Renal cortical epithelial cell (primary cell): ENCODE results near the gene CDC42EP1. TPM values are rescaled to one million over a fixed set of nuclear protein-coding genes. Genes with fewer than 3 reads are reported as not detected.

Source experiments
- DNase-seq: peaks from one replicate; pipeline ENCODE4 v3.0.0-alpha.2; 2011; ENCODE audit warnings: low read depth
- total RNA-seq: library from RNA; depleted of rRNA; stranded (reverse); fragments of >200 nt; gene quantifications from 2 replicates; pipeline ENCODE4 v1.2.3, GENCODE V29; 2014

Gene CDC42EP1
- total RNA-seq, 1 donor from 2014 or later, result 42.7 TPM

DNA sequence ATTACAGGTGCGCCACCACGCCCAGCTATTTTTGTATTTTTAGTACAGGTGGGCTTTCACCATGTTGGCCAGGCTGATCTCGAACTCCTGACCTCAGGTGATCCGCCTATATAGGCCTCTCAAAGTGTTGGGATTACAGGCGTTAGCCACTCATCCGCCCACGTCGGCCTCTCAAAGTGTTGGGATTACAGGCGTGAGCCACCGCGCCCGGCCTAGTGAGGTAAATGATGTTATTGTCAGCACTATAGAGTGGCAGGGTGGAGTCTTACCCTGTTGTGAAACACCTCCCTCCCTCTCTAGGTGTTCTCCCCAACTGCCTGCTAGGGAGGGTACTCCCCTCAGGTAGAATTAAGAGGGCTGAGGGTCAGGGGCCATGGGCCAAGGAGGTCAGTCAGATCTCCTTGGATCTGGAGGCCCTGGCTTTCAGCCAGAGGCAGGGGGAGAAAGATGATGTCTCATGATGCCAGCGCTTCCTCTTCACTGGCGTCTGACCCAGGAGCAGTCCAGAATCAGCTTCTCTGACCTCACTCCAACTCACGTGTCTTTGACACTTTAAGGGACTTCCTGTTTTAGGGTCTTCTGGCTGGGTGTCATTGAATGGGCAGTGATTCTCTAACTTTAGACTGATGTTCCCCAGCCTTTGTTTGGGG is 50.3 kb downstream of the CDC42EP1 start:
- no peak for DNase-seq

DNA sequence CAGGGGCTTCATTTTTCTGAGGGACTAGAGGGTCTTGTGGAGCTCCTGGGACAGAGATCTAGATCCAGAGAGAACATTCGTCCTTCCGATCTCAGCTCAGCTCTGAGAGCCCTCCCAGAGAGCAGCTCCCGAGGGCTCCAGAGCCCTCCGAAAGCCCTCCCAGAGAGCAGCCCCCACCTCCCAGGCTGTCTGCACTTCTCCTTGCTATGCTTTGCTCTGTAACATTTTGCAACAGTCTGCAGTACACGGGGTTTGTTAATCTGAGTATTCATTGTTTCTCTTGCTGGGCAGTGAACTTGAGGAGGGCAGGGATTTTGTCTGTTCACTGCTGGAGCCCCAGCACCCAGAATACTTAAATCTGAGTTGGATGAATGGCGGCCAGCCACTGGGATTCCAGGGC is 50.9 kb downstream of the CDC42EP1 start:
- no peak for DNase-seq

GRCh38 chr22:37616201-37617083 is 56.2 kb downstream of the CDC42EP1 start:
- no peak for DNase-seq

- no peak for DNase-seq
These were observed 57.2 kb downstream of the CDC42EP1 start for GRCh38 chr22:37617431-37617830.

- DNase-seq, result no peak
These were observed 57.9 kb downstream of the CDC42EP1 start for GRCh38 chr22:37618072-37618656.

GRCh38 chr22:37618674-37619073 is 58.4 kb downstream of the CDC42EP1 start:
- DNase-seq, result no peak

Other genes with a start within 250 kb of the CDC42EP1 start
- 6.3 and 18.8 TPM in 2 replicates for gene ELFN2, start 133.0 kb upstream of the CDC42EP1 start, total RNA-seq
- 1.1 and 2.6 TPM in 2 replicates for gene MFNG, start 74.1 kb upstream of the CDC42EP1 start, total RNA-seq
- 39.9 and 46.0 TPM in 2 replicates for gene CARD10, start 41.1 kb upstream of the CDC42EP1 start, total RNA-seq
- gene LGALS2, start 19.6 kb downstream of the CDC42EP1 start, total RNA-seq, result not detected in 2 replicates
- gene GGA1, start 48.4 kb downstream of the CDC42EP1 start, total RNA-seq, result 45.5 and 57.9 TPM in 2 replicates
- gene SH3BP1, start 79.2 kb downstream of the CDC42EP1 start, total RNA-seq, result 5.0 and 8.1 TPM in 2 replicates
- 6.1 and 10.6 TPM in 2 replicates for gene PDXP, start 98.2 kb downstream of the CDC42EP1 start, total RNA-seq
- gene LGALS1, start 115.2 kb downstream of the CDC42EP1 start, total RNA-seq, result 761 and 4,632 TPM in 2 replicates
- 18.1 and 19.6 TPM in 2 replicates for gene NOL12, start 125.9 kb downstream of the CDC42EP1 start, total RNA-seq
- gene TRIOBP, start 136.6 kb downstream of the CDC42EP1 start, total RNA-seq, result 89.1 and 114 TPM in 2 replicates
- 9.9 and 24.7 TPM in 2 replicates for gene GCAT, start 247.5 kb downstream of the CDC42EP1 start, total RNA-seq